HG03575 (cell line): ENCODE results near the gene ZNF579.
"Not testable (repeated sequence)": the region's sequence is repeated elsewhere in the genome, so short reads cannot be mapped to it uniquely, and the experiment has no call there.

Experiments used
- ATAC-seq: cut with Tn5 transposase; IDR thresholded peaks from one replicate; pipeline ENCODE4 v1.9.1; 2021; ENCODE audit not compliant: unreplicated experiment, insufficient number of reproducible peaks, low FRiP score; ENCODE audit errors: extremely low read depth

Gene ZNF579

DNA sequence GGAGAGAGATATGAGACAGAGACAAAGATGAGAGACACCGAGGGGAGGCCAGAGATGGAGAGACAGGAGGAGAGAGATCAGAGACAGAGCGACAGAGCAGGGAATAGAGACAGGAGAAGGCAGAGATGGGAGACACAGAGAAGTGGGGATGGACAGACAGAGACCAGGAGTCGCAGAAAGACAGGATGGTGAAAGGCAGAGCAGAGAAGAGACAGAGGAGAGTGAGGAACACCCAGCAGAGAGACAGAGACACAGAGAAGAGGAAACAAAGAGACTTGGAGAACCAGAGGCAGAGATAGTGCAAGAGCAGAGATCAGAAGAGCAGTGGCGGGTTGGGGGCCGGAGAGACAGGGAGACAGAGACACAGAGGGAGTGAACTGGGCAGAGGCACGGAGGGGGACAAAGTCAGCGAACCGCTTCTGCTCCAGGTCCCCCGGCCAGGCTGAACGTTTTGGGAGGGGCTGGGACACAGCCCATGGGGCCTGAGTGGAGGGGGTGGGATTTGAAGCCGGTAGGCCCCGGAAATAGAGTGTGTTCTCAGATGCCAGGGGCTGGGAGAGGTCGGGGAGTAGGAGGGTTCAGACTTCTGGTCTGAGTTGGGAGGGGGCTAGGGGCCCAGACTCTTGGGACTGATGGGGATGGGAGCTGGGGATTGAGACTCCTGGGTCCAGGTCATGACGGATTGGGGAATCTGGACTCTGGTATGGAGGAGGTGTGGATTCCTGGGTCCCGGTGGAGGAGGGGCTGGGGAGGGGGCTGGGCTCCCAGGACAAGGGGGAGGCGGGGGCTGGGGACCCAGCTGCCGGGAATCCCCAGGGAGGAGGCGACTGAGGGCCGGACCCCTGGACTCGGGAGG, 654 bp downstream of the ZNF579 start:
- no peak for ATAC-seq

DNA sequence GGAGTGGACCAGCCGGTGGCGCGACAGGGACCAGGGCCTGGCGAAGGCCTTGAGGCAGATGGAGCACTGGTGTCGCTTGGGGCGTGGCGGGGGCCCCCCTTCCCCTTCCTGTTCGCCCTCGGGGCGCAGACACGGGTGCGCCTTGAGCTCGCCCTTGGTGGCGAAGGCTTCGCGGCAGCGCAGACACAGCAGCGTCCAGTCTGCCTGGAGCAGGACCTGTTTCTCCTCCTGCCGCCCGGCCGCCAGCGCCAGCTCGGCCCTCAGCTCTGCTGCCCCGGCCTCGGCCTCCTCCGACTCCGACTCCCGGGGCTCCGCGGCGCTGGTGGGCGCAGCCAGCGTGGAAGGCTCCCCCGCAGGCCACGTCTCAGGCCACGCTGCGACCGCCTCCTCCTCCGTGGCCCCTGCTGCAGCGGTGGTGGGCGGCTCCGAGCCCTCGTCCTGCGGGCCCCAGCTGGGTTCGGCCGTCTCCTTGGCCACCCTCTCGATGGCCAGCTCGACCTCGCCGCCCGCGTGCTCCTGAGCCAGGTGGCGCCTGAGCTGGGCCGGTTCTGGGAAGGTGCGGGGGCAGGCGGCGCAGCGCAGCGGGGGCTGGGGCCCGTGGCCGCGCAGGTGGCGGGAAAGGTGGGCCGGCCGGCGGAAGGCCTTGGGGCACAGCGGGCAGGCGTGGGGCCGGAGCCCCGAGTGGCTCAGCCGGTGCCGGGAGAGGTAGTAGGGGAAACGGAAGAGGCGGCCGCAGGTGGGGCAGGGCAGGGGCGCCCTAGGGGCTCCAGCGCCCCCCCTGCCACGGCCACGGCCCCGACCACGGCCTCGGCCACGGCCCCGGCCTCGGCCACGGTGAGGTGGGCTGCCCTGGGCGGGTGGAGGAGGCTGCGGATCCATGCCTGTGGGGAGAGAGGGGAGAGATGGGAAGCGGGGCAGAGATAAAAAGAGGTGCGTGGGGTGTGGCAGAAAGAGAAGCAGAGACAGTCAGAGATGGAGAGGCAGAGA, 1.6 kb downstream of the ZNF579 start:
- ATAC-seq = no peak

DNA sequence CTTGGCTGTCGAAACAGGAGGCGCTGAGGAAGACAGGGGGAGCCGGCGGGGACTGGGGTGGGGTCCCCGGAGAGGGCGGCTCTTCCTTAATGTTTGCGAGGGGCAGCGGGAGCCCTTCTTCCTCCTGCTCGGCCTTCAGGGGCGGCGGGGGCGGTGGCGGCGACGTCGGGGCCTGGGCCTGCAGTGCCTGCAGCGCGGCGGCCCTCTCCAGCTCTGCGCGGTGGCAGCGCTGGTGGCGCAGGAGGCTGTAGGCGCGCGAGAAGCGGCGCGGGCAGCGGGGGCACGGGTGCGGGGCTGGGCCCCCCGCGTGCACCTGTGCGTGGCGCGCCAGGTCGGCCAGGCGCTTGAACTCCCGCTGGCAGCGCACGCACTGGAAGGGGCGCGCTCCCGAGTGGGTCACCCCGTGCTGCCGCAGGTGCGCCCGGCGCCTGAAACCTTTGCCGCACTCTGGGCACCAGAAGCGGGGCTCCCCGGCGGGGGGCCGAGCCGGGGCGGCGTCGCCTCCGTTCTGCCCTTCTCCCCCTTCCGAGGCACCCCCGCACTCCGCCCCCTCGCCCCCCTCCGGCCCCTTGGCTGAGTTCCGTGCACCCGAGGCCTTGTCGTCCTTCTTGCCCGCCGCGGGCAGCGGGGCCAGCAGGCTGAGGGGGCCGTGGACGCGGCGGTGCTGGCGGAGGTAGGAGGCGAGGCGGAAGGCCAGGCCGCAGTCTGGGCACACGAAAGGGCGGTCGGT, 2.5 kb downstream of the ZNF579 start:
- no peak for ATAC-seq

DNA sequence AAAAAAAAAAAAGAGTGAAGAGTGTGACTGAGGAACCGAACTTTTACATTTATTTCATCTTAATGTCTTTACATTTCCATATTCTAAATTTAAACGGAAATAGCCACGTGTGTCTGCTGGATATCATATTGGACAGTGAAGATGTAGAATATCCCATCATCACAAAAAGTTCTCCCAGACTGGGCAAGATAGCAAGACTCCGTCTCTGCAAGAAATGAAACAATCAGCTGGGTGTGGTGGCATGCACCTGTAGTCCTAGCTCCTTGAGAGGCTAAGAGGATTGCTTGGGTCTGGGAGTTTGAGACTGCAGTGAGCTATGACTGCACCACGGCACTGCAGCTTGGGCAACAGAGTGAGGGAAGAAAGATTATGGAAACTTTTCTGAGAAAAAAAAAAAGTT, 3.9 kb downstream of the ZNF579 start:
- no peak for ATAC-seq

DNA sequence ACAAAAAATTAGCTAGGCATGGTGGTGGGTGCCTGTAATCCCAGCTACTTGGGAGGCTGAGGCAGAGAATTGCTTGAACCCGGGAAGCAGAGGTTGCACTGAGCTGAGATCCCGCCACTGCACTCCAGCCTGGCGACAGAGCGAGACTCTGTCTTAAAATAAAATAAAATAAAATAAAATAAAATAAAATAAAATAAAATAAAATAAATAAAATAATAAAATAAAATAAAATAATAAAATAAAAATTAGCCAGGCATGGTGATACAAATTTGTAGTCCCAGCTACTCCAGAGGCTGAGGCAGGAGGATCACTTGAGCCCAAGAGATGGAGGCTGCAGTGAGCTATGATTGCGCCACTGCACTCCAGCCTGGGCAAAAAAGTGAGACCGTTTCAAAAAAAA, 6.7 kb downstream of the ZNF579 start:
- ATAC-seq = not testable (repeated sequence)

DNA sequence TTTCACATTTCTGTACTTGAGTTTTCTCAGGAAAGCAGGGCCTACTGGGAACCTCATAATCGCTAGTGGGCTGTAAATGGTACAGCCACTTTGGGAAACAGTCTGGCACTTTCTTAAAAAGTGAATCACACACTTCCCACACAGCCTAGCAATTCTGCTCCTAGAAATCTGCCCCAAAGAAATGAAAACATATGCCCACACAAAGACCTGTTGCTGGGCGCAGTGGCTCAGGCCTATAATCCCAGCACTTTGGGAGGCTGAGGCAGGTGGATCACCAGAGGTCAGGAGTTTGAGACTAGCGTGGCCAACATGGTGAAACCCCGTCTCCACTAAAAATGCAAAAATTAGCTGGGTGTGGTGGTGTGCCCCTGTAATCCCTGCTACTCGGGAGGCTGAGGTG, 11.2 kb downstream of the ZNF579 start:
- not testable (repeated sequence) for ATAC-seq

DNA sequence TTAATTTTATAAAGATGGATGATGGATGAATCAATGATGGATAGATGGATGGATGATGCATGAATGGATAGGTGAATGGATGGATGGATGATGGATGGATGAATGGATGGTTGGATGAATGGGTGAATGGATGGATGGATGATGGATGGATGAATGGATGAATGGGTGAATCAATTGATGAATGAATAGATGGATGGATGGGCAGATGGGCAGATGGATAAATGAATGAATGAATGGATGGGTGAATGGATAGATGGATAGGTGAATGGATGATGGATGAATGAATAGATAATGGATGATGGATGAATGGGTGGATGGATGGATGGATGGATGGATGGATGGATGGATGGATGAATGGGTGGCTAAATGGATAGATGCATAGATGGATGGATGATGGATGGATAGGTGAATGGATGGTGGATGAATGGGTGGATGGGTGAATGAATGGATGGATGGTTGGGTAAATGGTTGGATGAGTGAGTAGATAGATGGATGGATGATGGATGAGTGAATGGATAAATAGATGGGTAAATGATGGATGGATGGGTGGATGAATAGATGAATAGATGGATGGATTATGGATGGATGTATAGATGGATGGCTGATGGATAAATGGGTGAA, 12.8 kb downstream of the ZNF579 start:
- ATAC-seq = no peak

DNA sequence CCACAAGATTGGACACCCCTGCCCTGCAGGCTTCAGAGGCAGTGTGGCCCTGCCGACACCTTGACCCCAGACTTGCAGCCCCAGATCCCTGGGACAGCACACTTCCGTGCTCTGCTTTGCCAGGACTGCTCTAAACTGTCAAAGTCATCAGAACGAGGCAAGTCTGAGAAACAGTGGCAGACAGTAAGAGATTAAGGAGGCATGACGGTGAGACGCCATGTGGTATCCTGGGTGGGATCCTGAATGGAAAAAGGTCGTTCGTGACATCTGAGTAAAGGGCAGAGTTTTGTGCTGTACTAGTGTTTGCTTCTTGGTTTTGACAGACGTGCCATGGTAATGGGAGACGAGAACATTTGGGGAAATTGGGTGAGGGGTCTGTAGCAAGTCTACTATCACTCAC, 13.8 kb downstream of the ZNF579 start:
- ATAC-seq = no peak

DNA sequence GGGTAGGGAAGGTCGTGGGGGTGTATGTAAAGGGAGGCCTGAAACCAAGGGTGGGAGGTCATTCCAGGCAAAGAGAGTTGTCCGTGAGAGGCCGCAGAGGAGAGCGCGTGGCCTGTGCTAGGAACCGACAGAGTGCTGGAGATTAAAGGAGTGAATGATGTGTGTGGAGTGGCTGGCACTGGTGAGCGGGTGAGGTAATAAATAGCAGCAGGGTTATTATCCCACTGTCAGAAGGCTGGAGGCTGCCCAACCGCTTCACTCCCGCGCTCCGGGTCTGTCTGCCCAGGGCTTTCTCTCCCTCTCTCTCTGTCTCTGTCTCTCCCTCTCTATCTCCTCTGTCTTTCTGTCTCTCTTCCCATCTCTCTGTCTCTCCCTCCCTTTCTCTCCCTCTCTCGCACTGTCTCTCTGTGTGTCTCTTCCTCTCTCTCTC, 17.4 kb downstream of the ZNF579 start:
- no peak for ATAC-seq

DNA sequence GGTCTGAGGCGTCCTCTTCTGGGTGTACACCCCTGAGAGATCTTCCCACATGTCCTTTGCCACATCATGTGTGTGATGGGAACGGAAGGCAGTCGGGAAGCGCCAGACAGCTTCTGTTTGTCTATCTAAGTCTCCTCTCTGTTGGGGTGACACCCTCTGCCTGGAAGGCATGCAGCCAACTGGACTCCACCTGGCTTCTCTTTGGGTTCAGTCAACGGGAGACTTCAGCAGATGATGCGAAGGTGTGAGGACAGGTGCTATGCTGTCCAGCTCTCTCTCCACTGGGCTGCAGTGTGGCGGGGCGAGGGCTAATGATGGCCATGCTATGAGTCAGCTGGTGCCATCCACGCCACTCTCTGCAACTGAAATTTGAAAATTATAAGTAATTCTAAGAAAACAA, 21.0 kb downstream of the ZNF579 start:
- ATAC-seq = no peak

DNA sequence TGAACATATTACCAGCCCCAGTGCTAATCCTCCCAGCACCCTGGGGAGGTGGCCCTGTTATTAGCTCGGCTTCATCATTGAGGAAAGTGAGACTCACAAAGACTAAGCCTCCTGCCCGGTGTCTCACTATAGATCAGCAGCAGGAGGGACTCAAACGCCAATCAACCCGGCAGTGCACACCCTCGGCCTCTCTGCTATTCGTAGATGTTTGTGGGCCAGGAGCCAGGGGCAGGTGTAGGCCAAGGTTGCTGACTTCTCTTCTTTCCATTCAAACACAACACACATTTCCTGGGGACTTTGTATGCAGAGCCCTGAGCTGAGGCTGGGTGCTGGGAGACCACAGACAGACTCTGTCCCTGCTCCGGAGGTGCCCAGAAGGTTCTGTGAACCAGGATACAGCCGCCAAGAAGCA, 25.9 kb downstream of the ZNF579 start:
- ATAC-seq = no peak

DNA sequence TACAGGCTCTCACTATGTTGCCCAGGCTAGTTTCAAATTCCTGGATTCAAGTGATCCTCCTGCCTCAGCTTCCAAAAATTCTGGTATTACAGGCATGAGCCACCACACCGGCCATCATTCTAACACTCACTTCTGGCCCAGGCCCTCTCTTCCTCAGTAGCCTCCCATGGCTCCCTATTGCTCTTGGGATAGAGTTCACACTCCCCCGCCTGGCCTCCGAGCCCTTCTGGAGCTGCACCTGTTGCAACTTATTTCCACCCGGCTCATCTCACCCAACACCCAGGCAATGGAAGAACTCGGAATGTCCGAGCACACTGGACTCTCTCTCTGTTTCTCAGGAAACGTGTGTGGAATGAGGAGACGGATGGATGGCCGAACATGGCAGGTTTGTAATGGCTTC, 26.3 kb downstream of the ZNF579 start:
- ATAC-seq = no peak

DNA sequence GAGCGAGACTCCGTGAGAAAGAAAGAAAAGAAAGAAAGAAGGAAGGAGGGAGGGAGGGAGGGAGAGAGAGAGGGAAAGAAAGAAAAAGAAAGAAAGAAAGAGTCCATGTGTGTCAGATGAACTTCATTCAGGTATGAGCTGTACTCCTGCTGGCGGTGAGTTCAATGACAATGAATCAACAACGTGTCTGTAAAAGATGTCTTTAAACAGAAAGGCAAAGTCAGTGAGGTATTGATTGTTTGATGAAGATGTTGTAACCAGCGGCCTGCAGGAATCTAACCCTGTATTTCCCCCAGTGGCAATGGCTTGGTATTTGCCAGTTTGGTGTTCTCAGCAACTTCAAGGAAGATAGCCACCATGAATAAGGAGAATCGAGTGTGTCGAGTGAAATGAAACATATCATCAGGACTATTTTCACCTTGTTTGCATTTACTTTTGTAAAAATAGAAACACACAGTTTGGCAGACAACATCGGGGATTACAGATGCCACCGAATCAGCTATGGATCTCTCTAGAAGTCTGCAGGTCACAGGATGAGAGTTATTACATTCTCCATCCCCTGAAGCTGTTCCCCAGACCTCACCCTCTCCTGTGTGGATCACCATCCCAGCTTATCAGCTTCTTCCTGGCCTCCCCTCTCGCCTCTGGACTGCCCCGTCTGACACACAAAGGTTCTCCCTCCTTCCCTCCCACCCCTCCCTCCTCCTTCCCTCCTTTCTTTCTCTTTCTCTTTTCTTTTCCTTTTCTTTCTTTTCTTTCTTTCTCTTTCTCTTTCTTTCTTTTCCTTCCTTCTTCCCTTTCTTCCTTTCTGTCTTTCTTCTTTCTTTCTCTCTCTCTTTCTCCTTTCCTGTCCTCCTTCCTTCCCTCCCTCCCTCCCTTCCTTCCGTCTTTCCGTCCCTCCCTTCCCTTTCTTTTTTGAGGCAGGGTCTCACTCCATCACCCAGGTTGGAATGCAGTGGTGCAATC, 27.1 kb downstream of the ZNF579 start:
- no peak for ATAC-seq

DNA sequence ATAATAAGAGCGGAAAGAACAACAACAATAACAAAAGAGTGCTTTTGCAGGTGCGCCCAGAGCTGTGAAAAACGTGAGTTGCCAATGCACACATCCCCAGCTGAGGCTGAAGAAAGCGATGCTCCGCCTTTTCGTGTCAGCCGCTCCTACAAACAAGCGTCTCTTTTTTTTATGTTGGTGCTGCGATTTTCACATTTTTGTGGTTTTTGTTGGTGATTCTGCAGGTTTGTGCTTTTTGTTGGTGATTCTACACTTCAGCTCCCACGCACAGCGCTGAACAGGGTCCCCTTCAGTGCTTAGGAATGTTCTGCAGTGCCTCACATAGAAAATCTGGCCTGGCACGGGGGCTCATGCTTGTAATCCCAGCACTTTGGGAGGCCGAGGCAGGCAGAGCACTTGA, 28.0 kb downstream of the ZNF579 start:
- ATAC-seq = no peak

DNA sequence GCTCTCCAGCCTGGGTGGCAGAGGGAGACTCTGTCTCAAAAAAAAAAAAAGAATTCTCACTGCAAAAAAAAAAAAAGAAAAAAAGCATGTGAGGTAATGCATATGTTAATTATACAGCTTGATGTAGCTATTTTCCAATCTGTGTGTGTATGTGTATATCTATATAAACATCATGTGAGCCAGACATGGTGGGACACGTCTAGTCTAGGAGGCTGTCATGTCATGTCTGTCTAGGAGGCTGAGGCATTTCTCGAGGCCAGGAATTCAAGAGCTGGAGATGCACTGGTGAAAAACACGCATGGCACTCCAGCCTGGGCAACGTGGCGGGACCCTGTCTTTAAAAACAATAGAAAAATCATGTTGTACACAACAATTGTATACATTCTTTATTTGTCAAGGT, 28.4 kb downstream of the ZNF579 start:
- no peak for ATAC-seq

DNA sequence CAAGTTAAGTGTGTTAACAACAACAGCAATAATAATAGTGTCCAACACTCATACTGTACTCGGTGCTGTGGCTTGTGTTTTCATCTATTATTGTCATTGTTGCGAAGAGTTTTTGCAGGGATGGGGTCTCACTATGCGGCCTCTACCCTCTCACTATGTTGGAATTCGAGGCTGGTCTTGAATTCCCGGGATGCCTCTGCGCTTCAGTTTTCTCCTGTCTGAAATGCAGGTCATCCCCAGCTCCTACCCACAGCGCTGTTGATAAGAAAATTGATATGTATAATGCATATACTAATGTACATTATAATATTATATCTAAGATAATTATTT, 30.4 kb downstream of the ZNF579 start:
- ATAC-seq = no peak

DNA sequence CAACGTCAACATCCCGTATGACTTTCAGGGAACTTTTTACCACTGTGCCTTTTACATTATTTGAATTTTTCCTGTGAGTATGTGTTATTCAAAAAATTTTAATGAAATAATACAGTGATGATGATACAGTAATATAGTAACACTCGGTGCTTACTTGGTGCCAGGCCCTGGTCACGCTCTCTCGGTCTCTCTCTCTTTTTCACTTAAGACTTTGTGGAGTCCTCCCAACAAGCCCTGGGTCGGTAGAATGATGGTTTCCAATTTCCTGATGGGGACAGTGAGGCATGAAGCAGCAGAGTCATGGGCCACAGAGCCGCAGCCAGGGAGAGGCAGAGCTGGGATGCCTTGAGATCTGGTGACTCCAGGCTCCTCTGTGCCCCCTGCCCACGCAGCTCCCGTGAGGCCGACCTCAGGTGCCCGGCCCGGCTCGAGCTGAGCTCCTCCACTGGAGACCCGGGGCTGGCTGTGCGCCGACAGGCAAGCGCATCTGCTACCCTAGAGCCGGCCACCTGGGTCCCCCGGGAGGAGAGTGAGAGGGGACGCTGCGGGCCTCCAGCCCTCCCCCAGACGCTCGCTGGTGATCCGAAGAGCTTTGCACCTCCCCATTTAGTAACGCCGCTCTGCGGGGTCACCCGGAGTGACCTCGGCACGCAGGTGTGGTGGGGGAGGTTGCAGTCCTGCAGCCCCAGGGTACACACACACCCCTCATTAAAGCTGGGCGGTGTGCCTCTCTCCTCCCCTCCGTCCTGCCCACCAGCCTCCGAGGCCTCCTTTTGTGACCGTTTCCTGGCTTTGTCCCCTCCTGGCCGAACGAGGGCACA, 30.9 kb downstream of the ZNF579 start:
- ATAC-seq = no peak
